Measurements from ENCODE around the gene THRAP3. TPM values are rescaled to one million over a fixed set of nuclear protein-coding genes. Genes with fewer than 3 reads are reported as not detected.
A peak's percentile ranks its signal among the peaks of the same experiment; 100 is the strongest.

The THRAP3 gene
- total RNA-seq, 1 experiment from 2014 or later, result 86.8 TPM

DNA sequence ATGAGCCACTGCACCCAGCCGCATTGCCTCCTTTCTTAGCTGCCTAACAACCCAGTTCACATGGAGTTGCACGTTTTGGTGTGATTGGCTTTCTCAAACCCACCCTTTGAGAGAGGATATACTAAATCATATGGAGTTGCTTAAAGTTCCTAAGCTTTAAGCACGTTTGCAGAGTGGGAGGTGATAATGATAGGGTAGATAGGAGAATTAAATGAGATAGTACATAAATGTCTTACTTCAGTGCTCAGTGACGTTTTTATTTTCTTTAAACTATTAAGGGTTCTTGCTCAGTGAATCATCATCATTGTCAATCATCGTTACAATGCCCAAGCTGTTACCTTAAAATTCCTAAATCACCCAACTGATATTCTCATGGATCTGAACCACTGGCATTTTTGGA is 79.0 kb downstream of the THRAP3 start:
- no peak for TF ChIP-seq CTCF (IDR thresholded peaks at IDR 0.05; ENCODE audit: insufficient read depth in 1 of 2, low read depth in 1 of 2, low read length in 1 of 2, severe bottlenecking in 1 of 2, unreplicated experiment in 1 of 2)
- H3K9me3 Mint-ChIP-seq (ENCODE audit: unreplicated experiment), result no peaks in the 10 kb centered on the region
- intact Hi-C loops (cut with micrococcal nuclease; ENCODE audit: unreplicated experiment), result no loop called here
- H3K4me3 Mint-ChIP-seq (ENCODE audit: unreplicated experiment), result no peak overlapping the region
- Histone ChIP-seq H3K36me3 (ENCODE audit: control insufficient read depth, insufficient read depth, low read length) (peaks cover 1% of the 10 kb centered on the region), H3K4me3 (ENCODE audit: low read depth, low read length) (no peak overlapping the region), H3K9me3 (no peaks in the 10 kb centered on the region), H3K27me3 (replicated peaks; ENCODE audit: control insufficient read depth, insufficient read depth, low read length) (no peaks in the 10 kb centered on the region), H3K4me1 (peaks cover 10% of the 10 kb centered on the region)
- no peak for DNase-seq
- ChIA-PET POLR2A (no interaction called here), CTCF (no interaction called here)
- no peaks in the 10 kb centered on the region for H3K27me3 Mint-ChIP-seq (ENCODE audit: insufficient read depth, unreplicated experiment)
- peaks cover 87% of the 10 kb centered on the region for H3K36me3 Mint-ChIP-seq (ENCODE audit: insufficient read depth, unreplicated experiment)
- peaks cover 7% of the 10 kb centered on the region for H3K4me1 Mint-ChIP-seq (ENCODE audit: low read depth, unreplicated experiment)
- no TSS peak for BruUV-seq (replicated peaks)
- H3K27ac Mint-ChIP-seq (ENCODE audit: unreplicated experiment), result peak overlapping the region; percentile 67

DNA sequence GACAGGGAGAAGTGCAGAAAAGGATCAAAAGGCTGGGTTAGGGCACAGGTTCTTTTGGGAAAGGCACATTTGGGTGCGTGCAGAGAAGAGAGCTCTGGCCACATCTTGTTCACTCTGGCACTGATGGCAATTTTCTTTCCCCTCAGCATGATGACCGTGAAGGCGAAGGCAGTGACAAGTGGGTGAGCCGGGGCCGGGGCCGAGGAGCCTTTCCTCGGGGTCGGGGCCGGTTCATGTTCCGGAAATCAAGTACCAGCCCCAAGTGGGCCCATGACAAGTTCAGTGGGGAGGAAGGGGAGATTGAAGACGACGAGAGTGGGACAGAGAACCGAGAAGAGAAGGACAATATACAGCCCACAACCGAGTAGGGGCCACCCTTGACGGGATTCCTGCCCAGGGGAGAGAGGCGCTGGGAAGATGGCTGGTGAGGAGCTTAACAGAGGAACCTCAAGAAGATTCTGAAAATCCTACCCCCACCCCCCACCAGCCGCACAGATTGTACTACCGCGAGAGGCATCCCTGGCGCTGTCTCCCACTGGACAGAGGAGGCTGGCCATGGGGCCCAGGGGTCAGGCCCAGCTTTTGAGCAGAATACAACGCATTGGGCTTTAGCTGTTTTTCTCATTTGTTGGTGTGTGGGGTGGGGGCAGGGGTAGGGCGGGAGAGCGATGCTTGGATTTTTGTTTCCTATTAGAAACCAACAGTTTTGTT is 79.6 kb downstream of the THRAP3 start:
- Histone ChIP-seq H3K4me3 (ENCODE audit: low read depth, low read length) (no peak overlapping the region), H3K36me3 (ENCODE audit: control insufficient read depth, insufficient read depth, low read length) (peaks cover 1% of the 10 kb centered on the region), H3K27me3 (replicated peaks; ENCODE audit: control insufficient read depth, insufficient read depth, low read length) (no peaks in the 10 kb centered on the region), H3K9me3 (no peaks in the 10 kb centered on the region), H3K4me1 (peaks cover 10% of the 10 kb centered on the region)
- CTCF ChIA-PET, result no interaction called here
- Mint-ChIP-seq H3K4me1 (ENCODE audit: low read depth, unreplicated experiment) (peaks cover 7% of the 10 kb centered on the region), H3K4me3 (ENCODE audit: unreplicated experiment) (no peak overlapping the region), H3K27ac (ENCODE audit: unreplicated experiment) (peak overlapping the region; percentile 67), H3K36me3 (ENCODE audit: insufficient read depth, unreplicated experiment) (peaks cover 87% of the 10 kb centered on the region), H3K9me3 (ENCODE audit: unreplicated experiment) (no peaks in the 10 kb centered on the region), H3K27me3 (ENCODE audit: insufficient read depth, unreplicated experiment) (no peaks in the 10 kb centered on the region)
- intact Hi-C loops (cut with micrococcal nuclease; ENCODE audit: unreplicated experiment), result no loop called here
- BruUV-seq (replicated peaks), result no TSS peak
- DNase-seq, result no peak
- POLR2A ChIA-PET, result no interaction called here
- TF ChIP-seq CTCF (IDR thresholded peaks at IDR 0.05; ENCODE audit: insufficient read depth in 1 of 2, low read depth in 1 of 2, low read length in 1 of 2, severe bottlenecking in 1 of 2, unreplicated experiment in 1 of 2), result no peak

DNA sequence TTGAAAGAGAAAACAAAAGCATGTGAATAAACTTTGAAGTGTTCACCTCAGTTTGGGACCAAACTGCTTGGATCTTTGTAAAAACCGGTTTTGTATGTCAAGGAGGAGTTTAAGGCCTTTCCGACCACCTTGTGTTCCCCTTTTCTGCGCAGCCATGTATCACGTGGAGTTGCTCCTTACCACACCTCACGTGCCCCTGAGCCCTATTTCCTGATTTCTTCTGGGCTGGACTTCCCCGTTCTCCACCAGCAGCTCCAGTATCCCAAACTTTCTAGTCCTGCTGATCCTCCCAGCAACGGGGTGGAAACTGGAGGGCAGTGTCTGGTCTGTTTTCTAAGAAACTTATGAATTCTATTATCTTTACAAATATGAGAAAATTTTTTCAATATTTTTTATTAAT is 80.3 kb downstream of the THRAP3 start:
- no peak for DNase-seq

More for the DNA sequence above, 80.3 kb downstream of the THRAP3 start:
- intact Hi-C loops (cut with micrococcal nuclease; ENCODE audit: unreplicated experiment), result no loop called here
- Histone ChIP-seq H3K27me3 (replicated peaks; ENCODE audit: control insufficient read depth, insufficient read depth, low read length) (no peaks in the 10 kb centered on the region), H3K9me3 (no peaks in the 10 kb centered on the region), H3K36me3 (ENCODE audit: control insufficient read depth, insufficient read depth, low read length) (peaks cover 1% of the 10 kb centered on the region), H3K4me3 (ENCODE audit: low read depth, low read length) (no peak overlapping the region), H3K4me1 (peaks cover 10% of the 10 kb centered on the region)
- H3K27me3 Mint-ChIP-seq (ENCODE audit: insufficient read depth, unreplicated experiment), result no peaks in the 10 kb centered on the region
- ChIA-PET POLR2A (no interaction called here), CTCF (no interaction called here)
- H3K4me1 Mint-ChIP-seq (ENCODE audit: low read depth, unreplicated experiment), result peaks cover 7% of the 10 kb centered on the region
- H3K27ac Mint-ChIP-seq (ENCODE audit: unreplicated experiment), result no peak overlapping the region
- TF ChIP-seq CTCF (IDR thresholded peaks at IDR 0.05; ENCODE audit: insufficient read depth in 1 of 2, low read depth in 1 of 2, low read length in 1 of 2, severe bottlenecking in 1 of 2, unreplicated experiment in 1 of 2), result no peak
- H3K9me3 Mint-ChIP-seq (ENCODE audit: unreplicated experiment), result no peaks in the 10 kb centered on the region
- H3K36me3 Mint-ChIP-seq (ENCODE audit: insufficient read depth, unreplicated experiment), result peaks cover 90% of the 10 kb centered on the region
- H3K4me3 Mint-ChIP-seq (ENCODE audit: unreplicated experiment), result no peak overlapping the region
- BruUV-seq (replicated peaks), result TSS peak; percentile 32

Measured in Caco-2 (cell line).